Posterior vena cava (tissue), 2 donors: ENCODE data around the gene LAMB4. TPM values are rescaled to one million over a fixed set of nuclear protein-coding genes. Genes with fewer than 3 reads are reported as not detected.

Experiments
- DNase-seq: peaks from one replicate; pipeline ENCODE4 v3.0.0-alpha.2; 2020; ENCODE audit warnings: low spot score
- intact Hi-C, 2 donors: fragments of 100-400 bp; cut with DNase I; formaldehyde crosslinking; loops; one replicate each; pipeline versions ENCODE4 v1.14.1 to v1.14.2; 2022 to 2023
- total RNA-seq, 2 donors: library from RNA; stranded (reverse); fragmentation: NEBNext Ultra II Directional; extraction: Animal tissue kit (Norgen Biotek cat#: 25700); gene quantifications; one replicate each; pipeline ENCODE4 v1.2.1, GENCODE V29; 2021
- donor health status: DM: yes; HTN: yes; CAD: no.
- donor health status: DM: yes; HTN: yes; CAD: no.

LAMB4 gene
- total RNA-seq, 2 donors from 2014 or later: 0.37 TPM; not detected in 1

GRCh38 chr7:108028111-108028510 is 102.0 kb downstream of the LAMB4 start:
- DNase-seq: no peak
- intact Hi-C loops: no loop called here

- intact Hi-C loops: no loop called here
- no peak for DNase-seq
Measured at GRCh38 chr7:108027239-108027638, 102.9 kb downstream of the LAMB4 start.

- intact Hi-C loops: no loop called here
- DNase-seq: no peak
Measured at GRCh38 chr7:108026647-108027046, 103.5 kb downstream of the LAMB4 start.

- intact Hi-C loops: no loop called here
- DNase-seq: no peak
Measured at GRCh38 chr7:108026116-108026515, 104.0 kb downstream of the LAMB4 start.

- no peak for DNase-seq
- intact Hi-C loops: no loop called here
Measured at GRCh38 chr7:108024538-108024937, 105.6 kb downstream of the LAMB4 start.

GRCh38 chr7:108020585-108020984 is 109.6 kb downstream of the LAMB4 start:
- DNase-seq: no peak
- intact Hi-C loops: no loop called here

GRCh38 chr7:108018668-108019067 is 111.5 kb downstream of the LAMB4 start:
- intact Hi-C loops: loop anchor here (5.0 to 10.0 kb wide), 2 partner anchors 74 to 1961 kb away; no protein-coding TSS in a partner anchor
- no peak for DNase-seq

- no peak for DNase-seq
- intact Hi-C loops: loop anchor here (5.0 to 10.0 kb wide), 2 partner anchors 73 to 1960 kb away; no protein-coding TSS in a partner anchor
Measured at GRCh38 chr7:108017776-108018151, 112.4 kb downstream of the LAMB4 start.

GRCh38 chr7:108016841-108017775 is 113.1 kb downstream of the LAMB4 start:
- intact Hi-C loops: loop anchor here (5.0 to 10.0 kb wide), 2 partner anchors 72 to 1960 kb away; no protein-coding TSS in a partner anchor
- no peak for DNase-seq

GRCh38 chr7:108015740-108016139 is 114.4 kb downstream of the LAMB4 start:
- DNase-seq: no peak
- intact Hi-C loops: loop anchor here (5.0 to 10.0 kb wide), 2 partner anchors 71 to 1958 kb away; no protein-coding TSS in a partner anchor

GRCh38 chr7:108014747-108015682 is 115.1 kb downstream of the LAMB4 start:
- intact Hi-C loops: loop anchor here (5.0 to 10.0 kb wide), 2 partner anchors 70 to 1958 kb away; no protein-coding TSS in a partner anchor
- DNase-seq: no peak

GRCh38 chr7:108014215-108014614 is 115.9 kb downstream of the LAMB4 start:
- intact Hi-C loops: loop anchor here in 1 of 2 donors (10.0 kb wide), 1 partner anchor 69 kb away; no protein-coding TSS in a partner anchor
- DNase-seq: no peak

GRCh38 chr7:108012499-108013430 is 117.4 kb downstream of the LAMB4 start:
- intact Hi-C loops: loop anchor here in 1 of 2 donors (10.0 kb wide), 1 partner anchor 68 kb away; no protein-coding TSS in a partner anchor
- no peak for DNase-seq

GRCh38 chr7:108010377-108010776 is 119.8 kb downstream of the LAMB4 start:
- no peak for DNase-seq
- intact Hi-C loops: loop anchor here in 1 of 2 donors (10.0 kb wide), 1 partner anchor 66 kb away; no protein-coding TSS in a partner anchor

- no peak for DNase-seq
- intact Hi-C loops: loop anchor here in 1 of 2 donors (10.0 kb wide), 1 partner anchor 65 kb away; no protein-coding TSS in a partner anchor
Measured at GRCh38 chr7:108009873-108010272, 120.3 kb downstream of the LAMB4 start.

GRCh38 chr7:108008827-108009226 is 121.3 kb downstream of the LAMB4 start:
- DNase-seq: no peak
- intact Hi-C loops: no loop called here

- DNase-seq: no peak
- intact Hi-C loops: no loop called here
Measured at GRCh38 chr7:108008240-108008639, 121.9 kb downstream of the LAMB4 start.

- intact Hi-C loops: no loop called here
- no peak for DNase-seq
Measured at GRCh38 chr7:108007762-108008161, 122.4 kb downstream of the LAMB4 start.
